ENCODE measurements around the gene N4BP3. TPM values are rescaled to one million over a fixed set of nuclear protein-coding genes. Genes with fewer than 3 reads are reported as not detected.

The N4BP3 gene
- total RNA-seq, 3 donors from 2014 or later = 6.4 to 7.8 (median 7.6) TPM

DNA sequence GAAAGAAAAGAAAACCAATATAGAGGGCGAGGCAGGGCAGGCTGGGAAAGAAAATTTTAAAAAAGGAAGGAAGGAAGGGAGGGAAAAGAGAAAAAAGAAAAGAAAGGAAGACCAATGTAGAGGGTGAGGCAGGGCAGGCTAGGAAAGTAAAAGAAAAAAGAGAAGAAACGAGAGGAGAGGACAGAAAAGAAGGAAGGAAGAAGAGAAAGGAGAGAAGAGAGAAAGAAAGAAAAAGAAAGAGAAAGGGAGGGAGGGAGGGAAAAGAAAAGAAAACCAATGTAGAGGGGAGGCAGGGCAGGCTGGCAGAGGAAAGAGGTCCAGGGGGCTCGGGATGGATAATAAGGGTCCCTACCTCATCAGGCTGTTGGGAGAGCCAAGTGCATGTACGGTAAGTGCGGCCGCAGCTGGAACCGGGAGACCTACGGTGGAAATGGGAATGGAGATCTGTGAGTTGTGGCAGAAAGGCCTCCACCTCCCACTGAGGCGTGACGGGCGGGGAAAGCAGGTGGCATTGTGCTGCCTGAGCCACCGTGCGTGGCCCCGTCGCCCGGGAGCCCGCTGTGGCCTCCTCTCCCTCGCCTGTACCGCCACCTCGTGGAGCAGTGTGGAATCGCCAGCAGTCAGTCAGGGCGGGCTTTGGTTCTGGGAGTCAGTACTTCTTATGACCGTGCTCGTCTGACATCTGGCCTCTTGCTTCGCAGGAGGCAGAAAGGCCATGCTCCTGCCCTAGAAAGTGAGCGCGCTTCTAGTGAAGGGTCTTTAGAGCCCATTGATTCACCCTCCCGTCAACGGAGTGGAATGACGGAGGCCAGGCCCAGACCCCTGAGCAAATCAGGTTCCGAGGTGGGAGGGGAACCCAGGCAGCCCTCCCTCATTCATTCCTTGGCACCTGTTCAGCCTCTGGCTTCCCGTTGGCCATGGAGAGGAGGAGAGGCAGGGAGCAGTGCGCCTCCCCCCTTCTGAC, 50.7 kb downstream of the N4BP3 start:
- Mint-ChIP-seq H3K36me3 (ENCODE audit: insufficient read depth) (no peaks in the 10 kb centered on the region), H3K4me3 (peak overlapping the region; percentile 16), H3K4me1 (ENCODE audit: low read depth) (peaks cover 4% of the 10 kb centered on the region), H3K27me3 (ENCODE audit: low read depth) (peaks cover 18% of the 10 kb centered on the region), H3K9me3 (no peaks in the 10 kb centered on the region)
- peak; percentile 95 for DNase-seq
- peak; percentile 99 to 100 for ATAC-seq

DNA sequence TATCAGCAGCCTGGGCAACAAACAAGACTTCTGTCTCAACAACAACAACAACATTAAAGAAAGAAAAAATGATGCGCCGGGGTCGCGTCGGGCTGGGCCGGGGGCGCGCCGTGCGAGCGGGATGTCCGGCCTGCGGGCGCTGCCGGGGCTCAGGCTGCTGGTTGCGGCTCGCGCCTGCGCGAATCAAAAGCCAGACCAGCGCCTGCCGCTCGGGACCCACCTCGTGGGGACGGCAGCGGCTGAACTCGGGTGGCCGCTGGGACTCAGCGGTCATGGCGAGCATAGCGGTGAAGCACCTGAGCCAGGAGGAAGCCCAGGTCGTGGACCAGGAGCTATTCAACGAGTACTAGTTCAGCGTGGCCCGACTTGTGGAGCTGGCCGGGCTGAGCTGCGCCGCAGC, 52.2 kb downstream of the N4BP3 start:
- Mint-ChIP-seq H3K36me3 (ENCODE audit: insufficient read depth) (no peaks in the 10 kb centered on the region), H3K9me3 (no peaks in the 10 kb centered on the region), H3K4me1 (ENCODE audit: low read depth) (peaks cover 4% of the 10 kb centered on the region), H3K27me3 (ENCODE audit: low read depth) (peaks cover 18% of the 10 kb centered on the region), H3K4me3 (no peak overlapping the region)
- ATAC-seq = no peak
- DNase-seq = no peak

GRCh38 chr5:178170455-178170854, 57.1 kb downstream of the N4BP3 start:
- H3K36me3 Mint-ChIP-seq (ENCODE audit: insufficient read depth) = no peaks in the 10 kb centered on the region
- H3K4me3 Mint-ChIP-seq = no peak overlapping the region
- H3K27me3 Mint-ChIP-seq (ENCODE audit: low read depth) = no peaks in the 10 kb centered on the region
- H3K9me3 Mint-ChIP-seq = no peaks in the 10 kb centered on the region
- no peaks in the 10 kb centered on the region for H3K4me1 Mint-ChIP-seq (ENCODE audit: low read depth)
- ATAC-seq = no peak
- no peak for DNase-seq

DNA sequence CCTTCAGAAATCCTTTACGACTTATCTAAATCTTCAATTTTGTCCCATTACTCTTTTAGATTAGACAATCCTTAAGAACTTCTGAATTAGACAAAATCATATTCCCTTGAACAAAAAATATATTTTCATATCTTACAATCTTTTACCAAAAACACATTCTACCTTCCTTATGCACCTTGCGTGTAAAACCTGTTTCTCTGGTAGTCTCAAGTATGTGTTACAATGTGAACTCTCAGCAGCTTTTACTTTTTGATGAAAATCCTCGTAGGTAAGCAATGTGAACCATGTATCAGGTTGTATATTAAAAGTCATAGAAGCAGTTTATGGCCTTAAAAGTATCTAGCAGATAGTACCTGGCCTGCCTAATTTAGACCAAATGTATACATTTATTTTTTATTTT, 61.1 kb downstream of the N4BP3 start:
- DNase-seq (no peak), ATAC-seq (no peak)
- Mint-ChIP-seq H3K9me3 (no peaks in the 10 kb centered on the region), H3K27me3 (ENCODE audit: low read depth) (peaks cover 2% of the 10 kb centered on the region), H3K36me3 (ENCODE audit: insufficient read depth) (no peaks in the 10 kb centered on the region), H3K4me3 (no peak overlapping the region), H3K4me1 (ENCODE audit: low read depth) (no peaks in the 10 kb centered on the region)

Other genes starting within 250 kb of the N4BP3 start
- not detected for gene PROP1, start 117.3 kb upstream of the N4BP3 start, total RNA-seq
- gene RMND5B, start 17.5 kb downstream of the N4BP3 start, total RNA-seq = 10 to 100 TPM; 34.6 to 41.2 (median 35.8) TPM
- gene NHP2, start 40.4 kb downstream of the N4BP3 start, total RNA-seq = 100 to 1,000 TPM; 373 to 417 (median 409) TPM
- gene GMCL2, start 73.8 kb downstream of the N4BP3 start, total RNA-seq = not detected
- 100 to 1,000 TPM; 646 to 699 (median 679) TPM for gene HNRNPAB, start 91.0 kb downstream of the N4BP3 start, total RNA-seq
- 10 to 100 TPM; 46.7 to 53.2 (median 49.7) TPM for gene PHYKPL, start 119.3 kb downstream of the N4BP3 start, total RNA-seq